ENCODE measurements around the gene THSD7A.

Gene THSD7A

GRCh38 chr7:11517853-11518252 is 314.1 kb downstream of the THSD7A start:
- no peak for DNase-seq (ENCODE audit: low read depth)

- no peak for DNase-seq (ENCODE audit: low read depth)
Observed at GRCh38 chr7:11516328-11516727, 315.7 kb downstream of the THSD7A start.

GRCh38 chr7:11513460-11513859 is 318.5 kb downstream of the THSD7A start:
- DNase-seq (ENCODE audit: low read depth) = no peak

GRCh38 chr7:11507929-11508328 is 324.1 kb downstream of the THSD7A start:
- no peak for DNase-seq (ENCODE audit: low read depth)

- no peak for DNase-seq (ENCODE audit: low read depth)
Observed at GRCh38 chr7:11506417-11506816, 325.6 kb downstream of the THSD7A start.

GRCh38 chr7:11505471-11505985 is 326.5 kb downstream of the THSD7A start:
- no peak for DNase-seq (ENCODE audit: low read depth)

- DNase-seq (ENCODE audit: low read depth) = no peak
Observed at GRCh38 chr7:11492307-11492706, 339.7 kb downstream of the THSD7A start.

- no peak for DNase-seq (ENCODE audit: low read depth)
Observed at GRCh38 chr7:11491811-11492210, 340.2 kb downstream of the THSD7A start.

- DNase-seq (ENCODE audit: low read depth) = no peak
Observed at GRCh38 chr7:11489280-11489679, 342.7 kb downstream of the THSD7A start.

GRCh38 chr7:11486271-11486670 is 345.7 kb downstream of the THSD7A start:
- DNase-seq (ENCODE audit: low read depth) = no peak

- no peak for DNase-seq (ENCODE audit: low read depth)
Observed at GRCh38 chr7:11485636-11486035, 346.4 kb downstream of the THSD7A start.

GRCh38 chr7:11480143-11480542 is 351.9 kb downstream of the THSD7A start:
- DNase-seq (ENCODE audit: low read depth) = no peak

- DNase-seq (ENCODE audit: low read depth) = no peak
Observed at GRCh38 chr7:11478882-11479281, 353.1 kb downstream of the THSD7A start.

- no peak for DNase-seq (ENCODE audit: low read depth)
Observed at GRCh38 chr7:11478426-11478825, 353.6 kb downstream of the THSD7A start.

- DNase-seq (ENCODE audit: low read depth) = no peak
Observed at GRCh38 chr7:11474902-11475585, 357.0 kb downstream of the THSD7A start.

- DNase-seq (ENCODE audit: low read depth) = no peak
Observed at GRCh38 chr7:11473807-11474424, 358.1 kb downstream of the THSD7A start.

GRCh38 chr7:11473220-11473619 is 358.8 kb downstream of the THSD7A start:
- no peak for DNase-seq (ENCODE audit: low read depth)

GRCh38 chr7:11472646-11473045 is 359.4 kb downstream of the THSD7A start:
- DNase-seq (ENCODE audit: low read depth) = no peak

- no peak for DNase-seq (ENCODE audit: low read depth)
Observed at GRCh38 chr7:11471255-11471654, 360.7 kb downstream of the THSD7A start.

- no peak for DNase-seq (ENCODE audit: low read depth)
Observed at GRCh38 chr7:11469028-11469745, 362.8 kb downstream of the THSD7A start.

GRCh38 chr7:11466517-11467105 is 365.4 kb downstream of the THSD7A start:
- no peak for DNase-seq (ENCODE audit: low read depth)

GRCh38 chr7:11464624-11465023 is 367.4 kb downstream of the THSD7A start:
- DNase-seq (ENCODE audit: low read depth) = no peak

- DNase-seq (ENCODE audit: low read depth) = no peak
Observed at GRCh38 chr7:11461946-11462345, 370.1 kb downstream of the THSD7A start.
